Panc1 (cell line): Measurements from ENCODE around the gene PLA1A. TPM values are rescaled to one million over a fixed set of nuclear protein-coding genes. Genes with fewer than 3 reads are reported as not detected.

Experiments used
- ATAC-seq: fragments of 200-7000 bp; cut with Tn5 transposase; 2 replicates; pipeline ENCODE4 v1.9.1; 2020; ENCODE audit warnings: mild to moderate bottlenecking, moderate library complexity
- BruUV-seq: library from RNA; stranded (reverse); fragments of 400-500 nt; replicated peaks from 2 replicates; lab custom pipeline; 2021; lab: Mats Ljungman, UMichigan
- CTCF ChIA-PET: fragments of 300-600 bp; sonication (Branson Sonifier 250); formaldehyde crosslinking; loops from one replicate; lab custom pipeline; 2022; ENCODE audit warnings: antibody characterized with exemption; lab: Charles Lee
- POLR2A ChIA-PET: fragments of 300-600 bp; sonication (Branson Sonifier 250); formaldehyde crosslinking; loops from one replicate; lab custom pipeline; 2022; ENCODE audit warnings: antibody characterized with exemption; lab: Charles Lee
- DNase-seq: peaks from one replicate; pipeline ENCODE4 v3.0.0-alpha.2; 2010; ENCODE audit warnings: low read depth, low spot score
- H3K27ac ChIP-seq: 2 replicates; pipeline ENCODE4 v1.5.1; 2011; ENCODE audit warnings: mild to moderate bottlenecking, low read length, inconsistent platforms
- H3K27me3 ChIP-seq: fragments of 200-500 bp; sonication (Bioruptor generic); 2 replicates; pipeline ENCODE4 v1.6.0; 2014; ENCODE audit warnings: low read length, inconsistent platforms; ENCODE audit not compliant: control insufficient read depth, insufficient read depth
- H3K36me3 ChIP-seq: fragments of 200-500 bp; sonication (Bioruptor generic); 2 replicates; pipeline ENCODE4 v1.5.1; 2014; ENCODE audit warnings: inconsistent platforms, mild to moderate bottlenecking, low read length, moderate library complexity; ENCODE audit not compliant: control insufficient read depth, insufficient read depth
- H3K4me1 ChIP-seq: 2 replicates; pipeline ENCODE4 v1.5.1; 2011; ENCODE audit warnings: inconsistent platforms, mild to moderate bottlenecking, low read length, moderate library complexity; ENCODE audit not compliant: control insufficient read depth, insufficient read depth
- H3K4me3 ChIP-seq, 2 experiments: 2 replicates each; pipeline ENCODE4 v1.5.1; 2011 to 2012; ENCODE audit warnings: low read depth in 2 of 2, low read length in 2 of 2, mild to moderate bottlenecking in 2 of 2, inconsistent platforms in 1 of 2, moderate library complexity in 1 of 2
- H3K9me3 ChIP-seq: fragments of 200-500 bp; sonication (Bioruptor generic); 2 replicates; pipeline ENCODE4 v1.5.1; 2014; ENCODE audit warnings: low read depth, mild to moderate bottlenecking, inconsistent platforms, low read length, moderate library complexity; ENCODE audit not compliant: control insufficient read depth, insufficient read depth
- CTCF ChIP-seq: fragments of 450-650 bp; IDR thresholded peaks from 2 replicates; pipeline ENCODE4 v1.5.1; 2017; ENCODE audit warnings: mild to moderate bottlenecking
- POLR2AphosphoS5 ChIP-seq: IDR thresholded peaks from 2 replicates; pipeline ENCODE4 v1.6.1; 2012; ENCODE audit warnings: mild to moderate bottlenecking, low read depth, low read length, moderate library complexity
- REST ChIP-seq, 2 experiments: IDR thresholded peaks; 2 replicates each; pipeline ENCODE4 v1.6.1; 2011 to 2012; ENCODE audit warnings: low read depth in 2 of 2, control low read depth in 1 of 2, low read length in 1 of 2, mild to moderate bottlenecking in 1 of 2, moderate library complexity in 1 of 2; ENCODE audit not compliant: insufficient read depth in 1 of 2
- SIN3A ChIP-seq: IDR thresholded peaks from 2 replicates; pipeline ENCODE4 v1.6.1; 2012; ENCODE audit warnings: low read depth, mild to moderate bottlenecking, low read length, moderate library complexity, borderline replicate concordance; ENCODE audit not compliant: insufficient read depth
- TCF7L2 ChIP-seq: IDR thresholded peaks from 2 replicates; pipeline ENCODE4 v1.6.1; 2011; ENCODE audit warnings: mild to moderate bottlenecking, low read depth, low read length, inconsistent platforms
- in situ Hi-C: cut with HindIII; loops from 2 replicates; pipeline ENCODE4 v1.10.0; 2016; ENCODE audit warnings: low sequenced_read_pairs, low pct_unique_long_range_greater_than_20kb
- intact Hi-C: fragments of 100-400 bp; cut with micrococcal nuclease; formaldehyde crosslinking; loops from one replicate; pipeline ENCODE4 v1.10.0; 2022; ENCODE audit not compliant: unreplicated experiment
- total RNA-seq: library from RNA; stranded (reverse); gene quantifications from one replicate; pipeline ENCODE4 v1.2.1, GENCODE V29; 2021; ENCODE audit not compliant: unreplicated experiment

The PLA1A gene
- total RNA-seq, 1 experiment from 2014 or later, result not detected

GRCh38 chr3:119586733-119587172 is 10.9 kb upstream of the PLA1A start:
- POLR2A ChIA-PET, result no interaction called here
- ATAC-seq, result no peak

GRCh38 chr3:119588112-119588511 is 9.6 kb upstream of the PLA1A start:
- DNase-seq (no peak), ATAC-seq (no peak)
- intact Hi-C loops (no loop called here), in situ Hi-C loops (no loop called here)
- ChIA-PET POLR2A (no interaction called here), CTCF (no interaction called here)
- H3K27me3 ChIP-seq, result peaks cover 10% of the 10 kb centered on the region
- no peak overlapping the region for H3K27ac ChIP-seq
- TF ChIP-seq POLR2AphosphoS5 (no peak), REST (IDR thresholded peaks at IDR 0.05; ENCODE audit: insufficient read depth in 1 of 2, low read depth in 2 of 2, low read length in 1 of 2) (no peak), SIN3A (no peak), TCF7L2 (no peak), CTCF (no peak)
- H3K9me3 ChIP-seq, result no peaks in the 10 kb centered on the region
- H3K36me3 ChIP-seq, result no peaks in the 10 kb centered on the region
- BruUV-seq, result no TSS peak
- no peak overlapping the region for H3K4me3 ChIP-seq
- H3K4me1 ChIP-seq, result no peaks in the 10 kb centered on the region

More at GRCh38 chr3:119586733-119587172, 10.9 kb upstream of the PLA1A start:
- TF ChIP-seq SIN3A (no peak), TCF7L2 (no peak), REST (IDR thresholded peaks at IDR 0.05; ENCODE audit: insufficient read depth in 1 of 2, low read depth in 2 of 2, low read length in 1 of 2) (no peak), POLR2AphosphoS5 (no peak), CTCF (no peak)
- CTCF ChIA-PET, result no interaction called here
- Histone ChIP-seq H3K27ac (no peak overlapping the region), H3K36me3 (no peaks in the 10 kb centered on the region), H3K9me3 (no peaks in the 10 kb centered on the region), H3K4me3 (no peak overlapping the region), H3K4me1 (no peaks in the 10 kb centered on the region), H3K27me3 (0 out of 2 replicates have a peak, but pooled peaks cover 3% of the 10 kb centered on the region)
- BruUV-seq, result no TSS peak
- intact Hi-C loops, result no loop called here
- DNase-seq, result no peak
- in situ Hi-C loops, result no loop called here
